Ishikawa (cell line): ENCODE data around the gene INTU.

Experiments
- CREB1 ChIP-seq: IDR thresholded peaks from 2 replicates; pipeline ENCODE4 v1.6.1; 2012; ENCODE audit warnings: low read depth
- EGR1 ChIP-seq: IDR thresholded peaks from 2 replicates; pipeline ENCODE4 v1.6.1; 2012
- EP300 ChIP-seq: IDR thresholded peaks from 2 replicates; pipeline ENCODE4 v1.6.1; 2012; ENCODE audit warnings: borderline replicate concordance
- RAD21 ChIP-seq: IDR thresholded peaks from 2 replicates; pipeline ENCODE4 v1.6.1; 2012; ENCODE audit warnings: low read depth
- REST ChIP-seq: IDR thresholded peaks from 2 replicates; pipeline ENCODE4 v1.6.1; 2012; ENCODE audit warnings: low read depth, mild to moderate bottlenecking
- TAF1 ChIP-seq: IDR thresholded peaks from 2 replicates; pipeline ENCODE4 v1.6.1; 2012; ENCODE audit warnings: low read depth, mild to moderate bottlenecking
- TCF12 ChIP-seq: IDR thresholded peaks from 2 replicates; pipeline ENCODE4 v1.6.1; 2012; ENCODE audit warnings: low read depth
- YY1 ChIP-seq: IDR thresholded peaks from 2 replicates; pipeline ENCODE4 v1.6.1; 2012; ENCODE audit warnings: low read depth
- ZBTB7A ChIP-seq: IDR thresholded peaks from 2 replicates; pipeline ENCODE4 v1.6.1; 2012; ENCODE audit warnings: low read depth
- TF ChIP-seq, protein P1 (sequence below): IDR thresholded peaks from 2 replicates; pipeline ENCODE4 v1.6.1; 2012

DNA sequence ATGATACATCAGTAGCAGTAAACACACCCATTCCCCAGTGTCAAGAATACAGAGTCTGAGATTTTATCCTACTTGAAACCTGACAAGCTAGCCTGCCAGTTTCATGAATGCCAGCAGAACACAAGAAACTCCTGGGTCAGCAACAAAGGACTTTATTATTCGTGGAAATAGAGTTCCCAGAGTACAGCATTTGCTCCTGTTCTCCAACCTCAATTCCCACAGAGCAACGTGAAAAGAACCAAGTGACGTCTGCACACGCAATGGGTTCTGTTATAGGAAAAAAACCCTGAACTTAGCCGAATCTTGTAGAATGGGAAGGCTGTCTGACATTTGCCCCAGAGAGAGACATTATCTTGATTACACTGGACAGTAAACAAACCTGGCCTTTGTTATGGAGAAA is 23.3 kb upstream of the INTU start:
- TF ChIP-seq REST (no peak), EP300 (no peak), TAF1 (no peak), ZBTB7A (no peak), CREB1 (no peak), TCF12 (no peak), EGR1 (no peak), RAD21 (no peak), YY1 (no peak)
- TF ChIP-seq, protein P1, sequence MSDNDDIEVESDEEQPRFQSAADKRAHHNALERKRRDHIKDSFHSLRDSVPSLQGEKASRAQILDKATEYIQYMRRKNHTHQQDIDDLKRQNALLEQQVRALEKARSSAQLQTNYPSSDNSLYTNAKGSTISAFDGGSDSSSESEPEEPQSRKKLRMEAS: no peak
